ENCODE results near the gene GSKIP.

The GSKIP gene

GRCh38 chr14:96418075-96418474, 54.7 kb downstream of the GSKIP start:
- no peak for DNase-seq (ENCODE audit: low read depth)

- no peak for DNase-seq (ENCODE audit: low read depth)
Measured at GRCh38 chr14:96421236-96421635, 57.9 kb downstream of the GSKIP start.

- DNase-seq (ENCODE audit: low read depth): no peak
Measured at GRCh38 chr14:96422992-96423391, 59.7 kb downstream of the GSKIP start.

- DNase-seq (ENCODE audit: low read depth): no peak
Measured at GRCh38 chr14:96423446-96424108, 60.3 kb downstream of the GSKIP start.

- DNase-seq (ENCODE audit: low read depth): no peak
Measured at GRCh38 chr14:96424109-96424989, 61.0 kb downstream of the GSKIP start.

GRCh38 chr14:96434040-96434439, 70.7 kb downstream of the GSKIP start:
- no peak for DNase-seq (ENCODE audit: low read depth)

Measured in activated gamma-delta T cell treated with anti-CD3 and anti-CD28 coated beads, Interleukin-2, amount 50 U/mL, for 16 hours (primary cell).